GM10248 (cell line): ENCODE data around the gene CCDC107.

Experiments used
- CTCF ChIA-PET: fragments of 300-600 bp; sonication (Branson Sonifier 250); formaldehyde crosslinking; extraction: SDS; loops from one replicate; lab custom pipeline; 2021; ENCODE audit warnings: antibody characterized with exemption; lab: Yijun Ruan, JAX
- POLR2A ChIA-PET: fragments of 350-650 bp; sonication (Branson Sonifier 250); formaldehyde crosslinking; extraction: SDS; loops from one replicate; lab custom pipeline; 2020; ENCODE audit warnings: antibody characterized with exemption; lab: Yijun Ruan, JAX
- DNase-seq: peaks from one replicate; pipeline ENCODE4 v3.0.0; 2012; ENCODE audit errors: extremely low spot score
- CTCF ChIP-seq: IDR thresholded peaks from 2 replicates; pipeline ENCODE4 v1.5.1; 2012; ENCODE audit warnings: mild to moderate bottlenecking, low read depth; ENCODE audit errors: extremely low read depth, missing control alignments, control extremely low read depth

CCDC107 gene

GRCh38 chr9:35700031-35700430 is 41.9 kb downstream of the CCDC107 start:
- DNase-seq, result no peak
- ChIA-PET POLR2A (no interaction called here), CTCF (interaction anchor here (1.1 to 1.9 kb wide), 3 partner anchors 11 to 28 kb away, joined by 3 to 17 read pairs (median 8); no protein-coding TSS in a partner anchor)
- TF ChIP-seq CTCF, result no peak

GRCh38 chr9:35700942-35701341 is 42.9 kb downstream of the CCDC107 start:
- TF ChIP-seq CTCF, result no peak
- ChIA-PET CTCF (interaction anchor here (0.8 to 1.9 kb wide), 6 partner anchors 10 to 60 kb away, joined by 3 to 17 read pairs (median 3); partner anchors contain the start of gene CREB3), POLR2A (no interaction called here)
- no peak for DNase-seq

- no peak for TF ChIP-seq CTCF
- ChIA-PET CTCF (interaction anchor here (1.6 to 2.4 kb wide), 2 partner anchors 10 to 56 kb away, joined by 3 to 8 read pairs; no protein-coding TSS in a partner anchor), POLR2A (no interaction called here)
- no peak for DNase-seq
Observed at GRCh38 chr9:35702696-35703095, 44.6 kb downstream of the CCDC107 start.

- CTCF ChIA-PET, result interaction anchor here (1.6 to 19.1 kb wide), 4 partner anchors 8 to 57 kb away, joined by 3 to 224 read pairs (median 6); no protein-coding TSS in a partner anchor
- no peak for TF ChIP-seq CTCF
- DNase-seq, result no peak
- POLR2A ChIA-PET, result no interaction called here
Observed at GRCh38 chr9:35703906-35704672, 46.0 kb downstream of the CCDC107 start.

GRCh38 chr9:35705372-35705771 is 47.3 kb downstream of the CCDC107 start:
- no peak for TF ChIP-seq CTCF
- ChIA-PET CTCF (interaction anchor here (1.0 to 19.1 kb wide), 6 partner anchors 9 to 41 kb away, joined by 3 to 224 read pairs (median 4); partner anchors contain the start of gene ARHGEF39), POLR2A (no interaction called here)
- DNase-seq, result no peak

GRCh38 chr9:35705836-35706430 is 47.8 kb downstream of the CCDC107 start:
- no peak for TF ChIP-seq CTCF
- ChIA-PET POLR2A (no interaction called here), CTCF (interaction anchor here (1.1 to 19.1 kb wide), 6 partner anchors 9 to 47 kb away, joined by 3 to 224 read pairs (median 4); no protein-coding TSS in a partner anchor)
- DNase-seq, result no peak
